Esophagus squamous epithelium (tissue), 5 donors: Measurements from ENCODE around the gene SOX8. TPM values are rescaled to one million over a fixed set of nuclear protein-coding genes. Genes with fewer than 3 reads are reported as not detected.
A peak's percentile ranks its signal among the peaks of the same experiment; 100 is the strongest.

ENCODE experiments used
- DNase-seq: peaks from one replicate; lab custom pipeline; 2025; lab: John Stamatoyannopoulos, UW
- H3K27ac ChIP-seq, 4 donors: fragments of 200-600 bp; sonication (generic); one replicate each; pipeline ENCODE4 v1.5.1; 2016 to 2019; ENCODE audit warnings: mild to moderate bottlenecking in 1 of 4
- H3K27me3 ChIP-seq, 4 donors: fragments of 200-600 bp; sonication (generic); 1 replicate in 3 of 4; 2 replicates in 1 of 4; pipeline versions ENCODE4 v1.5.1 to v1.6.0; 2017 to 2021; ENCODE audit warnings: antibody characterized with exemption in 1 of 4
- H3K36me3 ChIP-seq, 3 donors: fragments of 200-600 bp; sonication (generic); one replicate each; pipeline ENCODE4 v1.5.1; 2016 to 2019
- H3K4me1 ChIP-seq, 3 donors: fragments of 200-600 bp; sonication (generic); one replicate each; pipeline ENCODE4 v1.5.1; 2017 to 2019
- H3K4me3 ChIP-seq, 4 donors: fragments of 200-600 bp; sonication (generic); 1 replicate in 3 of 4; 2 replicates in 1 of 4; pipeline ENCODE4 v1.5.1; 2016 to 2019; ENCODE audit warnings: mild to moderate bottlenecking in 2 of 4, moderate library complexity in 1 of 4
- H3K9me3 ChIP-seq, 3 donors: fragments of 200-600 bp; sonication (generic); one replicate each; pipeline ENCODE4 v1.5.1; 2016 to 2019
- POLR2A ChIP-seq, 4 donors: fragments of 450-650 bp; IDR thresholded peaks; one replicate each; pipeline ENCODE4 v1.6.1; 2017; ENCODE audit warnings: antibody characterized with exemption in 4 of 4, mild to moderate bottlenecking in 4 of 4, moderate library complexity in 3 of 4
- WGBS, 2 donors: methylation state at CpG; one replicate each; pipeline ENCODE4 v1.1.5; 2018; 5-methylcytosine and 5-hydroxymethylcytosine counted together
- intact Hi-C: fragments of 100-400 bp; cut with DNase I; formaldehyde crosslinking; loops from one replicate; pipeline ENCODE4 v1.15.0; 2022
- total RNA-seq, 4 donors: library from RNA; depleted of rRNA; stranded (reverse); fragments of >200 nt; gene quantifications; one replicate each; pipeline ENCODE4 v1.1.0, GENCODE V29; 2016
- TF ChIP-seq, protein P1 (sequence below), 6 experiments: fragments of 450-650 bp in 4 of 6; fragments of 200-600 bp in 2 of 6; sonication (generic) in 2 of 6; IDR thresholded peaks; one replicate each; pipeline ENCODE4 v1.5.1; 2016 to 2019; ENCODE audit warnings: antibody characterized with exemption in 6 of 6, mild to moderate bottlenecking in 4 of 6, moderate library complexity in 4 of 6
- donor health status: DM: yes; HTN: yes; CAD: no.

SOX8 gene
- total RNA-seq, 4 donors from 2014 or later: 0.08 to 0.19 (median 0.09) TPM; not detected in 1

DNA sequence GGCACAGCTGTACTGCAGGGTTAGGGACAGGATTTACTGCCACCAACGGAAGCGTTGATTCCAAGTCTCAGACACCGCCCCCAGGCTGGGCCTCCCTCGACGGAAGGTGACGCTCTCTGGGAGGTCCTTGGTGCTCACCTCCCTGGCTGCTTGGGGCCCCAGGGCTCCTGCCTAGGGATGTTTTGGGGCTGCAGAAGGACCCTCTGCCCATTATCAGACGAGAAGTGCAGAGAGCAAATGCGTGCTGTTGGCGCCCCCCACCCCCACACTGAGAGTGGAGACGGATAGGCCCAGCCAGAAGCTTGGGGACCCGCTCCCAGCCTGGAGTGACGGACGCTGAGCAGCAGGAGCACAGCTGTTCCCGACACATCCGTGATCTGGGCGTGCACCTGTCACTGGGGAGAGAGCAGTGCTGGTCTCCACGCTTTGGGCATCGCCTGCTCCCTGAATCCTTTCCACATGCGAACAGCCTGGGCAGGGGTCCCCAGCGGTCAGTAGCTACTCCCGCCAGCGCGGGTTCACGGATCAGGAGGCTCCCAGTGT, 5.1 kb upstream of the SOX8 start:
- intact Hi-C loops: no loop called here
- DNase-seq: no peak
- Histone ChIP-seq H3K27ac (peak overlapping the region in 1 of 4 donors; percentile 56), H3K9me3 (no peaks in the 10 kb centered on the region), H3K36me3 (no peaks in the 10 kb centered on the region), H3K4me1 (peaks cover 6 to 33% (median 18%) of the 10 kb centered on the region in 3 donors), H3K27me3 (peaks cover 7 to 50% (median 11%) of the 10 kb centered on the region in 4 donors), H3K4me3 (no peak overlapping the region)
- TF ChIP-seq, protein P1, sequence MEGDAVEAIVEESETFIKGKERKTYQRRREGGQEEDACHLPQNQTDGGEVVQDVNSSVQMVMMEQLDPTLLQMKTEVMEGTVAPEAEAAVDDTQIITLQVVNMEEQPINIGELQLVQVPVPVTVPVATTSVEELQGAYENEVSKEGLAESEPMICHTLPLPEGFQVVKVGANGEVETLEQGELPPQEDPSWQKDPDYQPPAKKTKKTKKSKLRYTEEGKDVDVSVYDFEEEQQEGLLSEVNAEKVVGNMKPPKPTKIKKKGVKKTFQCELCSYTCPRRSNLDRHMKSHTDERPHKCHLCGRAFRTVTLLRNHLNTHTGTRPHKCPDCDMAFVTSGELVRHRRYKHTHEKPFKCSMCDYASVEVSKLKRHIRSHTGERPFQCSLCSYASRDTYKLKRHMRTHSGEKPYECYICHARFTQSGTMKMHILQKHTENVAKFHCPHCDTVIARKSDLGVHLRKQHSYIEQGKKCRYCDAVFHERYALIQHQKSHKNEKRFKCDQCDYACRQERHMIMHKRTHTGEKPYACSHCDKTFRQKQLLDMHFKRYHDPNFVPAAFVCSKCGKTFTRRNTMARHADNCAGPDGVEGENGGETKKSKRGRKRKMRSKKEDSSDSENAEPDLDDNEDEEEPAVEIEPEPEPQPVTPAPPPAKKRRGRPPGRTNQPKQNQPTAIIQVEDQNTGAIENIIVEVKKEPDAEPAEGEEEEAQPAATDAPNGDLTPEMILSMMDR (IDR thresholded peaks at IDR 0.05): no peak
- no peak for TF ChIP-seq POLR2A (IDR thresholded peaks at IDR 0.05)
- WGBS, 2 donors: 67% methylated on average over 9 of the region's 24 CpGs; no CpG with 5 or more reads in 1 of the 2 donors

DNA sequence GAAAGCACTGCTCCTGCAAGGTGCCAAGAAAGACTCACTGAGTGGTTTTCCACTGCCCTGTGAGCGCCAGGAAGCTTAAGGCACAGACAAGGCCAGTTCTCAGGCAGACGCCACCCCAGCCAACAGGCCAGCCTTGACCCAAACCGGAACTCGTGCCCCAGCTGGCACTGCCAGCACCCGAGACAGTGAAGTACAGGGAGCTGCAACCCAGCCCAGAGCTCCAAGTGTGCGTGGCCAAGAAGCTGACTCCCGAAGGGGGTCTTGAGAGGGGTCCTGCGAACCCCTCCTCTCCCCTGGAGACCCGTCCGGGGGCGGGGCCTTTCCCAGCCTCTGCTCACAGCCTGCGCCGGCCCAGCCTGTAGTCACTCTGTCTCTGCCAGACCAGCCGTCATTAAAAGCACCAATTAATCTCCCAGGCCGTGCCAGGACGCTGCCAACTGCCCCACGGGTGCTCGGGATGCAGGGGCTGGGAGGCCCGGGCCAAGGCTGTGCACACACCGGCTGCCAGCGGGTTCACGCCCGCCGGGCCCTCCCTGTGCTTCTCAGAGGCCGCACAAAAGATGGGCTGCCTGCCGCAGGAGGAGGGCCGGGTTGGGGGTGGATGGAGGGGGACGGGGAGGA, 4.4 kb upstream of the SOX8 start:
- intact Hi-C loops: no loop called here
- peaks cover 7 to 57% (median 12%) of the 10 kb centered on the region in 4 donors for H3K27me3 ChIP-seq
- H3K36me3 ChIP-seq: no peaks in the 10 kb centered on the region
- H3K4me1 ChIP-seq: peaks cover 8 to 40% (median 26%) of the 10 kb centered on the region in 3 donors
- no peaks in the 10 kb centered on the region for H3K9me3 ChIP-seq
- 20% methylated on average over 1 of the region's 28 CpGs; no CpG with 5 or more reads in 1 of the 2 donors for WGBS, 2 donors
- TF ChIP-seq, protein P1 (IDR thresholded peaks at IDR 0.05): no peak
- TF ChIP-seq POLR2A (IDR thresholded peaks at IDR 0.05): no peak
- no peak for DNase-seq
- peak overlapping the region in 2 of 4 donors; percentile 44 to 56 for H3K27ac ChIP-seq
- H3K4me3 ChIP-seq: no peak overlapping the region

DNA sequence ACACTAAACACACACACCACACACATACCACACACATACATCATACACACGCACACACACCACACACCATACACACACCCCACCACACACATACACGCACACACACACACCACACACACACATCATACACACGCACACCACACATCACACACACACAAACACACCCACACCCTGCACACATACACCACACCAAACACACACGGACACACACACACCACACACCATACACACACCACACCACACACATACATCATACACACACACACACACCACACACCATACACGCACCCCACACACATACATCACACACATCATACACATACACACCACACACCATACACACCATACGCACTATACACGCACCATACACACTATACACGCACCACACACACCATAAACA, 3.7 kb upstream of the SOX8 start:
- TF ChIP-seq, protein P1 (IDR thresholded peaks at IDR 0.05): no peak
- intact Hi-C loops: no loop called here
- Histone ChIP-seq H3K4me1 (peaks cover 9 to 47% (median 29%) of the 10 kb centered on the region in 3 donors), H3K4me3 (no peak overlapping the region), H3K9me3 (no peaks in the 10 kb centered on the region), H3K36me3 (no peaks in the 10 kb centered on the region), H3K27me3 (peaks cover 7 to 64% (median 18%) of the 10 kb centered on the region in 4 donors), H3K27ac (no peak overlapping the region)
- no peak for DNase-seq
- 86% methylated on average over 8 of the region's 8 CpGs for WGBS, 2 donors

DNA sequence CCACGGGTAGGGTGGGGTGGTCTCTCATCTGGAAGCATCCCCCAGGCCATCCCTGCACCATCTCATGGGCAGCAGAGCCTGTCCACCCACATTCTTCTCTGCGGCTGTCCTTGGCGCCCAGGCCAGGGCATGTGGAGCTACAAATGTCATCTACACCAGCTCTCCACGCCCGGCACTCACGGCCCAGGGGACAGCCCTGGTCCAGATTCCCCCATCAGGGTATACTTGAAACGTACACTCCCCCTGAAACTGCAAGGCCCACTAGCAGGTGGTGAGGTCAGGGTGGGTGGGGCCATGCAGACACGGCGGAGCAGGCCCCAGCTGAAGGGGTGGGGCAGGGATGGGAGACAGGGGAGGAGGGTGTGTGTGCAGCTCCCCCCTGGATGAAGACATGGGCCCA, 3.2 kb upstream of the SOX8 start:
- no peaks in the 10 kb centered on the region for H3K9me3 ChIP-seq
- peaks cover 7 to 69% (median 20%) of the 10 kb centered on the region in 4 donors for H3K27me3 ChIP-seq
- peaks cover 9 to 50% (median 29%) of the 10 kb centered on the region in 3 donors for H3K4me1 ChIP-seq
- whole genome bisulfite sequencing, 2 donors: 61 to 62% methylated on average over 6 of the region's 9 CpGs
- TF ChIP-seq, protein P1 (IDR thresholded peaks at IDR 0.05): no peak
- no peak for TF ChIP-seq POLR2A (IDR thresholded peaks at IDR 0.05)
- no peak overlapping the region for H3K4me3 ChIP-seq
- intact Hi-C loops: no loop called here
- no peak overlapping the region for H3K27ac ChIP-seq
- DNase-seq: no peak
- no peaks in the 10 kb centered on the region for H3K36me3 ChIP-seq

DNA sequence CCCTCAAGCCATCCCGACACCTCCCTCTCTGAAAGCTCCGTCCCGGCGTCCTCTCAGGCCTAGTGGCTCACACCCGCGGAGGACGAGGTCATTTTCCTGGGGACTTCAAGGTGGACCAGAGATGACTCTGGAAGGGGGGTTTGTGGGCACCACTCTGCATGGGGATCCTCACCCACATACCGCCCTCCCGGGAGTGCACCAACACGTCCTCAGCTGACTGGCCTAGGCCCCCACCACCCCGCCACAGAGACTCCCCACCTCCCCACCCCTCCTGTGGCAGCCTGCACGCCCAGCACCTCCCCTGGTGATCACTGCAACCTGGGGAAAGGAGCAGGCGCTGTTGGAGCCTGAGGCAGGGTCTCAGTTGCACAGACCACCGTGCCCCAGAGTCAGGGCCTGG, 2.4 kb upstream of the SOX8 start:
- Histone ChIP-seq H3K27me3 (peaks cover 7 to 75% (median 22%) of the 10 kb centered on the region in 4 donors), H3K27ac (no peak overlapping the region), H3K36me3 (no peaks in the 10 kb centered on the region), H3K4me3 (no peak overlapping the region), H3K9me3 (no peaks in the 10 kb centered on the region), H3K4me1 (peaks cover 9 to 50% (median 29%) of the 10 kb centered on the region in 3 donors)
- DNase-seq: no peak
- intact Hi-C loops: no loop called here
- TF ChIP-seq POLR2A (IDR thresholded peaks at IDR 0.05): no peak
- TF ChIP-seq, protein P1 (IDR thresholded peaks at IDR 0.05): no peak
- WGBS, 2 donors: 89% methylated on average over 8 of the region's 14 CpGs; no CpG with 5 or more reads in 1 of the 2 donors
